H9 (cell line): Measurements from ENCODE around the gene KCTD16. TPM values are rescaled to one million over a fixed set of nuclear protein-coding genes. Genes with fewer than 3 reads are reported as not detected.

ENCODE experiments used
- DNase-seq: peaks from one replicate; pipeline ENCODE4 v3.0.0-alpha.2; 2017
- H2AFZ ChIP-seq: one replicate; pipeline ENCODE4 v1.6.1; 2013; ENCODE audit warnings: mild to moderate bottlenecking, low read length, control low read depth, moderate library complexity
- H2AK5ac ChIP-seq: 2 replicates; pipeline ENCODE4 v1.6.1; 2013; ENCODE audit warnings: low read length, control low read depth, mixed read lengths; ENCODE audit not compliant: insufficient read length
- H2BK120ac ChIP-seq: one replicate; pipeline ENCODE4 v1.6.1; 2013; ENCODE audit warnings: low read depth, mild to moderate bottlenecking, low read length, control low read depth, inconsistent platforms; ENCODE audit not compliant: poor library complexity, severe bottlenecking
- H2BK12ac ChIP-seq: 2 replicates; pipeline ENCODE4 v1.6.1; 2013; ENCODE audit warnings: low read length, control low read depth, mixed read lengths, low read depth; ENCODE audit not compliant: insufficient read length
- H2BK15ac ChIP-seq: 2 replicates; pipeline ENCODE4 v1.6.1; 2013; ENCODE audit warnings: low read depth, low read length, control low read depth
- H2BK20ac ChIP-seq: one replicate; pipeline ENCODE4 v1.6.1; 2013; ENCODE audit warnings: low read depth, mild to moderate bottlenecking, low read length, control low read depth, inconsistent platforms; ENCODE audit not compliant: poor library complexity, severe bottlenecking
- H2BK5ac ChIP-seq: 2 replicates; pipeline ENCODE4 v1.6.1; 2013; ENCODE audit warnings: low read length, control low read depth, mixed read lengths; ENCODE audit not compliant: insufficient read length
- H3K14ac ChIP-seq: 2 replicates; pipeline ENCODE4 v1.6.1; 2013; ENCODE audit warnings: low read length, control low read depth; ENCODE audit not compliant: insufficient read depth
- H3K18ac ChIP-seq: 2 replicates; pipeline ENCODE4 v1.6.1; 2013; ENCODE audit warnings: low read depth, mild to moderate bottlenecking, mixed read lengths, low read length, control low read depth; ENCODE audit not compliant: insufficient read length
- H3K23ac ChIP-seq: 2 replicates; pipeline ENCODE4 v1.6.1; 2013; ENCODE audit warnings: low read length, control low read depth, mixed read lengths, low read depth; ENCODE audit not compliant: insufficient read length
- H3K23me2 ChIP-seq: 2 replicates; pipeline ENCODE4 v1.6.1; 2013; ENCODE audit warnings: low read depth, mild to moderate bottlenecking, mixed read lengths, low read length, control low read depth; ENCODE audit not compliant: insufficient read length, poor library complexity, severe bottlenecking
- H3K27ac ChIP-seq: 2 replicates; pipeline ENCODE4 v1.5.1; 2013; ENCODE audit warnings: low read length, control low read depth, mixed read lengths, low read depth; ENCODE audit not compliant: insufficient read length
- H3K27me3 ChIP-seq: 2 replicates; pipeline ENCODE4 v1.6.1; 2013; ENCODE audit warnings: low read length, control low read depth, inconsistent platforms; ENCODE audit not compliant: insufficient read depth
- H3K4ac ChIP-seq: 2 replicates; pipeline ENCODE4 v1.6.1; 2013; ENCODE audit warnings: low read depth, mild to moderate bottlenecking, control low read depth, inconsistent platforms, low read length, moderate library complexity
- H3K4me1 ChIP-seq: 2 replicates; pipeline ENCODE4 v1.6.1; 2013; ENCODE audit warnings: low read length, control low read depth, inconsistent platforms; ENCODE audit not compliant: insufficient read depth
- H3K4me2 ChIP-seq: 2 replicates; pipeline ENCODE4 v1.6.1; 2013; ENCODE audit warnings: low read length, control low read depth, mixed read lengths; ENCODE audit not compliant: insufficient read length, insufficient read depth
- H3K56ac ChIP-seq: 2 replicates; pipeline ENCODE4 v1.6.1; 2013; ENCODE audit warnings: low read depth, mild to moderate bottlenecking, mixed read lengths, low read length, control low read depth; ENCODE audit not compliant: insufficient read length
- H3K79me1 ChIP-seq: 2 replicates; pipeline ENCODE4 v1.6.1; 2013; ENCODE audit warnings: low read depth, mild to moderate bottlenecking, moderate library complexity, low read length, control low read depth, inconsistent platforms; ENCODE audit not compliant: insufficient read depth, poor library complexity, severe bottlenecking
- H3K79me2 ChIP-seq: 2 replicates; pipeline ENCODE4 v1.6.1; 2013; ENCODE audit warnings: low read length, control low read depth, inconsistent platforms; ENCODE audit not compliant: insufficient read depth
- H3K9ac ChIP-seq: 2 replicates; pipeline ENCODE4 v1.6.1; 2013; ENCODE audit warnings: low read length, control low read depth, mixed read lengths; ENCODE audit not compliant: insufficient read length; ENCODE audit errors: extremely low read depth
- H3K9me3 ChIP-seq: one replicate; pipeline ENCODE4 v1.6.1; 2013; ENCODE audit warnings: low read depth, low read length, inconsistent platforms; ENCODE audit not compliant: control insufficient read depth
- H3T11ph ChIP-seq: one replicate; pipeline ENCODE4 v1.6.1; 2013; ENCODE audit warnings: mild to moderate bottlenecking, low read length, control low read depth, inconsistent platforms
- H4K20me1 ChIP-seq: one replicate; pipeline ENCODE4 v1.6.1; 2013; ENCODE audit not compliant: control insufficient read depth, insufficient read length, insufficient read depth
- H4K5ac ChIP-seq: 2 replicates; pipeline ENCODE4 v1.6.1; 2013; ENCODE audit warnings: low read depth, mild to moderate bottlenecking, mixed read lengths, low read length, control low read depth; ENCODE audit not compliant: insufficient read length
- H4K8ac ChIP-seq: replicated peaks from 2 replicates; pipeline ENCODE4 v1.6.1; 2013; ENCODE audit warnings: low read length, control low read depth, mixed read lengths, low read depth; ENCODE audit not compliant: insufficient read length
- H4K91ac ChIP-seq: 2 replicates; pipeline ENCODE4 v1.6.1; 2013; ENCODE audit warnings: low read depth, mild to moderate bottlenecking, moderate library complexity, mixed read lengths, low read length, control low read depth; ENCODE audit not compliant: insufficient read length
- H3K27ac Mint-ChIP-seq, 3 experiments: 2 replicates in 2 of 3; 3 replicates in 1 of 3; pipeline ENCODE4 v1.8.0; 2020 to 2021; ENCODE audit warnings: mixed read lengths in 3 of 3, mild to moderate bottlenecking in 1 of 3, moderate library complexity in 1 of 3
- H3K27me3 Mint-ChIP-seq: 2 replicates; pipeline ENCODE4 v1.8.0; 2021; ENCODE audit warnings: low read depth, mild to moderate bottlenecking, moderate library complexity, mixed read lengths
- H3K36me3 Mint-ChIP-seq, 3 experiments: 2 replicates in 2 of 3; 3 replicates in 1 of 3; pipeline ENCODE4 v1.8.0; 2020 to 2021; ENCODE audit warnings: low read depth in 3 of 3, mixed read lengths in 3 of 3; ENCODE audit not compliant: insufficient read depth in 1 of 3
- H3K4me1 Mint-ChIP-seq, 2 experiments: 2 replicates each; pipeline ENCODE4 v1.8.0; 2020; ENCODE audit warnings: mixed read lengths in 2 of 2
- H3K4me3 Mint-ChIP-seq, 2 experiments: 2 replicates in 1 of 2; 3 replicates in 1 of 2; pipeline ENCODE4 v1.8.0; 2020 to 2021; ENCODE audit warnings: mild to moderate bottlenecking in 2 of 2, mixed read lengths in 2 of 2, moderate library complexity in 1 of 2
- H3K9me3 Mint-ChIP-seq, 2 experiments: 2 replicates in 1 of 2; 3 replicates in 1 of 2; pipeline ENCODE4 v1.8.0; 2020; ENCODE audit warnings: mild to moderate bottlenecking in 2 of 2, mixed read lengths in 2 of 2, moderate library complexity in 1 of 2
- WGBS: extraction: QIAGEN DNeasy Blood & Tissue Kit; methylation state at CpG from one replicate; pipeline ENCODE4 v1.1.7; 2013; ENCODE audit warnings: missing lambda C conversion rate, low lambda C conversion rate, mixed read lengths; ENCODE audit not compliant: insufficient read length; ENCODE audit errors: extremely low coverage; 5-methylcytosine and 5-hydroxymethylcytosine counted together
- total RNA-seq: library from RNA; stranded (reverse); gene quantifications from 2 replicates; pipeline ENCODE4 v1.2.1, GENCODE V29; 2021
- TF ChIP-seq, protein P1 (sequence below): fragments of 200-600 bp; sonication (generic); conservative IDR thresholded peaks from 3 replicates; pipeline ENCODE4 v1.8.0; 2021; ENCODE audit warnings: antibody characterized with exemption, mild to moderate bottlenecking

KCTD16 gene
- total RNA-seq, 1 experiment from 2014 or later, result 0.09 TPM

GRCh38 chr5:144448457-144448856 is 277.8 kb downstream of the KCTD16 start:
- Histone ChIP-seq H2BK12ac (no peak overlapping the region), H4K8ac (no peak overlapping the region), H3K27me3 (no peaks in the 10 kb centered on the region), H3T11ph (no peak overlapping the region), H3K23me2 (no peaks in the 10 kb centered on the region), H3K14ac (no peak overlapping the region), H2BK20ac (no peak overlapping the region), H3K4me1 (no peaks in the 10 kb centered on the region), H3K9ac (no peak overlapping the region), H3K4ac (no peak overlapping the region), H3K56ac (no peak overlapping the region), H3K79me1 (no peaks in the 10 kb centered on the region), H3K9me3 (no peaks in the 10 kb centered on the region), H4K91ac (no peak overlapping the region), H2BK120ac (no peak overlapping the region), H2AFZ (no peak overlapping the region), H2BK15ac (no peak overlapping the region), H3K27ac (no peak overlapping the region), H3K4me2 (no peak overlapping the region), H2BK5ac (no peak overlapping the region), H3K79me2 (no peaks in the 10 kb centered on the region), H3K18ac (no peak overlapping the region), H4K5ac (no peak overlapping the region), H4K20me1 (no peaks in the 10 kb centered on the region), H3K23ac (no peak overlapping the region), H2AK5ac (no peak overlapping the region)
- WGBS, result no CpG with 5 or more reads among the region's 2 CpGs
- TF ChIP-seq, protein P1, sequence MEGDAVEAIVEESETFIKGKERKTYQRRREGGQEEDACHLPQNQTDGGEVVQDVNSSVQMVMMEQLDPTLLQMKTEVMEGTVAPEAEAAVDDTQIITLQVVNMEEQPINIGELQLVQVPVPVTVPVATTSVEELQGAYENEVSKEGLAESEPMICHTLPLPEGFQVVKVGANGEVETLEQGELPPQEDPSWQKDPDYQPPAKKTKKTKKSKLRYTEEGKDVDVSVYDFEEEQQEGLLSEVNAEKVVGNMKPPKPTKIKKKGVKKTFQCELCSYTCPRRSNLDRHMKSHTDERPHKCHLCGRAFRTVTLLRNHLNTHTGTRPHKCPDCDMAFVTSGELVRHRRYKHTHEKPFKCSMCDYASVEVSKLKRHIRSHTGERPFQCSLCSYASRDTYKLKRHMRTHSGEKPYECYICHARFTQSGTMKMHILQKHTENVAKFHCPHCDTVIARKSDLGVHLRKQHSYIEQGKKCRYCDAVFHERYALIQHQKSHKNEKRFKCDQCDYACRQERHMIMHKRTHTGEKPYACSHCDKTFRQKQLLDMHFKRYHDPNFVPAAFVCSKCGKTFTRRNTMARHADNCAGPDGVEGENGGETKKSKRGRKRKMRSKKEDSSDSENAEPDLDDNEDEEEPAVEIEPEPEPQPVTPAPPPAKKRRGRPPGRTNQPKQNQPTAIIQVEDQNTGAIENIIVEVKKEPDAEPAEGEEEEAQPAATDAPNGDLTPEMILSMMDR, result no peak
- Mint-ChIP-seq H3K4me3 (no peak overlapping the region), H3K9me3 (no peaks in the 10 kb centered on the region), H3K36me3 (peaks cover 0 to 1% (median 0%) of the 10 kb centered on the region in 3 experiments; a peak in 1 of 7 replicates), H3K27ac (no peak overlapping the region), H3K27me3 (no peaks in the 10 kb centered on the region), H3K4me1 (peaks cover 0 to 6% of the 10 kb centered on the region in 2 experiments; a peak in 1 of 4 replicates)
- DNase-seq, result no peak
